Right renal pelvis (tissue), 4 donors: Measurements from ENCODE around the gene THAP3. TPM values are rescaled to one million over a fixed set of nuclear protein-coding genes. Genes with fewer than 3 reads are reported as not detected.

Experiments used
- DNase-seq, 4 donors: peaks; one replicate each; pipeline ENCODE4 v3.0.0-alpha.2; 2013; ENCODE audit warnings: low read depth in 4 of 4, low spot score in 3 of 4, missing footprints in 1 of 4
- polyA plus RNA-seq, 4 donors: library from polyadenylated mRNA; unstranded; fragments of 120-200 nt; gene quantifications; one replicate each; pipeline ENCODE4 v1.2.1, GENCODE V29; 2013; ENCODE audit not compliant: insufficient read length in 4 of 4

The THAP3 gene
- polyA plus RNA-seq, 4 donors: 17.5 to 22.8 (median 19.2) TPM

DNA sequence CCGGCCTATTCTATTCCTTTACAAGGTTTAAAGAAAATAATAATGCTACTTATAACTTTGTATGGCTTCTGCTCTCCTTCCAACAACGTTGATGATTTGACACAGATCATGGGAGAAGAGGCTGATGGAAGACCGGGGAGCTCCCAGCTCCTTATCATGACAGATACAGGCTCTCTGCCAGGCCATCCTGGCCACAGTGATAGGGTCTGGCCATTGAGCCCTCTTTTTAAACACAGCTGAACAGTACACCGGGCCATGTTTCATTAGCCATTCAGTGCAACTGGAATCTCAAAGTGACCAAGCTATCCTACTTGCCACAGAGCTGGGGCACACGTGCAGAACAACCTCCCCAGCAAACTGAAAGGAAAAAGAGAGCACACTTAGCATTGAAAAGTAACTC lies 42.0 kb downstream of the THAP3 start:
- no peak for DNase-seq

DNA sequence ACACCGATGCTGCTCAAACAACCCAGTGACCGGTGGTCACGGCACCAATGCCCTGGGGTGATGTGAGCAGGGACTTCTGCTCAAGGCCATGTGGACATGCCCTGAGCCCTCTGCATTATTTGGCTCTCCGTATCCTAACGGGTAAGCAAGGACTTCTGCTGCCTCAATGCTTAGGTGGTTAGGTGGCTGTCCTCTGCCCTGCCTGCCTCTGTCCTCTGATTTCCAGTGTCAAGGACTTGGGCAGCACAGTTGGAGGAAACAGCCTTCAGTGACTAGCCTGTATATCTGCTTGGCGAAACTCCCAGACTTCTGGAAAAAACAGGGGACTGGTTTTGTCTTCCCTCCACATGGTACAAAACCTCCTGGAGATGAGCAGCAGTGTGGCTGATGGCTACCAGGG lies 42.5 kb downstream of the THAP3 start:
- DNase-seq: no peak

DNA sequence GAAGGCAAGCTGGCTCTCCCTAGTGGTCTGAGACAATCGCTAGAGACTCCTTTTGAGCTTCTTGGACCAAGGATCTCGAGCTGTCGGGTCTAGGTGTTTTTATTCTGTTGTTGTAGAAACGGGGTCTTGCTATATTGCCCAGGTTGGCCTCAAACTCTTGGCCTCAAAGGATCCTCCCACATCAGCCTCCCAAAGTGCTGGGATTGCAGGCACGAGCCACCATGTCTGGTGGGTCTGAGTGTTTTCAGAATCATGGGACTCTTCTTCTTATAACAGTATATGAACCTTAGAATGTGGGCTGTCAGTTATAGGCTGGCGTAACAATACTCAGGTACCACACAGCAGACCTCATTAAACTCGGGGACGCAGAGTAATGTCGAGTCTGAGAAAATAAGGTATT lies 43.8 kb downstream of the THAP3 start:
- no peak for DNase-seq

DNA sequence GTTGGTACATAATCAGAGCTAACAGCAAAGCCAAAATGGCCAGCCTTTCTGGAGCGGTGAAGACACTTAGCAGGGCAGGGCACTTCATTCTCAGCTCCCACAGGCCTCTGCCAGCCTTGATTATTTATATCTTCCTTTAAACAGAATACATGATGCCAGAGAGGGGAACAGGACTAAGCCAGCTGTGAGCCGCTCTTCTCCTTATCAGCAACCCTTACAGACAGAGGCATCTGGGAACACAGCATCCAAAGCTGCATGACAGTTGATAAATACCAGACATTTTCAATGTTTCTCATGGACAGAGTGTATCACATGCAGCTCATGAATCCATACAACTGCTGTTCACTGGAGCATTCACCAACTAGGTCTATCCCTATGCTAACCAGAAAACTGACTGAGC lies 47.9 kb downstream of the THAP3 start:
- DNase-seq: no peak

DNA sequence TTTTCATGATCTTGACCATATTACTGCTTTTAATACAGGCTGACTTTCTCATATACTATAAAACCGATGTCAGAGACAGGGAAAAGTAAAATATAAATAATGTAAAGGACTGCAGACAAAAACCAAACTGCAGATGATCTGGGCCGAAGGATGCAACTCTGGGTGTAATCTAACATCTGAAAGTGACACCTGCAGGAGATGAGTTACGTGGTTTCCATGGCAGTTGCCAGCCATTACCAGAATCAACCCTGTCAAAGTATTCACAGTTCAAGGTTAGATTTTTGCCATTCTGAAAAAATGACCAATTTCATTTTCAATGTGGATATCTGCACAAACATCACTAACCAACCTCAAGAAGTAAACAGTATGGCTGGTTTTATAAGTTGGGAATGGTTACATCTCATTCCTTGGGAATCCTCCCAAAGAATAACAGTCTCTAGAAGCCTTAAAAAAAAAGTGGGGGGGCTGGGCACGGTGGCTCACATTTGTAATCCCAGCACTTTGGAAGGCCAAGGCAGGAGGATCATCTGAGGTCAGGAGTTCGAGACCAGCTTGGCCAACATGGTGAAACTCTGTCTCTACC lies 49.2 kb downstream of the THAP3 start:
- DNase-seq: no peak

DNA sequence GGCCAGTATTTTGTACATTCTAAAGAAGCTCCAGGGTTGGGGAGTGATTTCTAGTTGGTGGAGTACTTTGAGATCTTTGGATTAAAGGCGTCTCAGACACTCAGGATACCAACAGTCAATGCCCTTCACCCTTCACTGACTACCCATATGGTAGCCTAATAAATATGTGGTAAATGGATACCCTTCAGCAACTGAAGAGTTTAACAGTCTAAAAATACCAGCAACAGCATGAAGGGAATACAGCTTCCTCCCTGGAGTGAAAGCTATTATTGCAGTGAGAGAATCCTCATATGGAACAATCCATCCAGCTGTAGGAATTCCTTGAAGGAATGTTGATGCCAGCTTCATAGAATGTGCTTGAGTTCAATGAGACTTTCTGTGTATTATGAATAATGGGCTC lies 50.1 kb downstream of the THAP3 start:
- DNase-seq: no peak

DNA sequence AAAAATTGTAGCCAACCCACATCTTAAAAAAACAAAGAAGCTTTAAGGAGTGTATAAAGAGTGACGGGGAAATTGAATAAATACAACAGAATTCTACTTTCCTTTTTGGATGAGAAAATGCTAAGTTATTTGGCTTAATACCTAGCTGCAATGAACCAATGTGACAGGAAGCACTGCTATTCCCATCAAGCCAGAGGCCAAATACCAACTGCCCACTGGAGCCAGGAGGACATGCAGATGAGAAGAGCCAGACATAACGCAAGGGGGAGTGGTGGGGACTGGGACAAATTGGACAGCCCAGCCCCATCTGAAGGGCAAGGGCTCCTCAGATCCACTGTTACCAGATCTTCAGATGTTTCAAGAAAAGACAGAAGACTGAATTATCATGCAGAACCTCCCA lies 51.3 kb downstream of the THAP3 start:
- DNase-seq: no peak

Other genes starting within 250 kb of the THAP3 start
- gene ACOT7, start 231.1 kb upstream of the THAP3 start, polyA plus RNA-seq: 10 to 100 TPM; 28.7 to 35.0 (median 31.5) TPM
- gene HES2, start 204.9 kb upstream of the THAP3 start, polyA plus RNA-seq: under 1 TPM; 0.27 to 0.73 (median 0.53) TPM
- gene ESPN, start 200.1 kb upstream of the THAP3 start, polyA plus RNA-seq: 10 to 100 TPM; 10.1 to 21.6 (median 16.9) TPM
- 10 to 100 TPM; 11.1 to 13.8 (median 12.5) TPM for gene TNFRSF25, start 158.7 kb upstream of the THAP3 start, polyA plus RNA-seq
- gene PLEKHG5, start 133.2 kb upstream of the THAP3 start, polyA plus RNA-seq: 10 to 100 TPM; 12.6 to 18.0 (median 13.3) TPM
- 10 to 100 TPM; 15.4 to 19.1 (median 16.3) TPM for gene NOL9, start 70.4 kb upstream of the THAP3 start, polyA plus RNA-seq
- under 1 TPM in 3 of 4 donors, not detected in 1; 0.07 to 0.15 (median 0.13) TPM for gene TAS1R1, start 69.6 kb upstream of the THAP3 start, polyA plus RNA-seq
- gene ZBTB48, start 44.9 kb upstream of the THAP3 start, polyA plus RNA-seq: 10 to 100 TPM; 24.1 to 35.8 (median 28.1) TPM
- gene KLHL21, start 22.0 kb upstream of the THAP3 start, polyA plus RNA-seq: 10 to 100 TPM; 14.9 to 16.6 (median 15.2) TPM
- 10 to 100 TPM; 24.8 to 26.8 (median 26.2) TPM for gene PHF13, start 11.1 kb upstream of the THAP3 start, polyA plus RNA-seq
- 10 to 100 TPM; 58.6 to 67.8 (median 59.8) TPM for gene DNAJC11, start 76.9 kb downstream of the THAP3 start, polyA plus RNA-seq
- 10 to 100 TPM; 89.3 to 98.2 (median 92.9) TPM for gene CAMTA1, start 160.6 kb downstream of the THAP3 start, polyA plus RNA-seq